Progenitor cell of endocrine pancreas (in vitro differentiated cells): ENCODE measurements around the gene ANAPC10. TPM values are rescaled to one million over a fixed set of nuclear protein-coding genes. Genes with fewer than 3 reads are reported as not detected.

Experiments
- DNase-seq: peaks from one replicate; pipeline ENCODE4 v3.0.0; 2021; ENCODE audit warnings: low spot score; ENCODE audit not compliant: unreplicated experiment
- H3K27ac Mint-ChIP-seq: 2 replicates; pipeline ENCODE4 v1.8.0; 2021; ENCODE audit warnings: mild to moderate bottlenecking, moderate library complexity, mixed read lengths
- H3K27me3 Mint-ChIP-seq: 2 replicates; pipeline ENCODE4 v1.8.0; 2021; ENCODE audit warnings: mixed read lengths
- H3K36me3 Mint-ChIP-seq: 2 replicates; pipeline ENCODE4 v1.8.0; 2022; ENCODE audit warnings: mixed read lengths; ENCODE audit not compliant: insufficient read depth
- H3K4me1 Mint-ChIP-seq: 2 replicates; pipeline ENCODE4 v1.8.0; 2021; ENCODE audit warnings: low read depth, mixed read lengths
- H3K4me3 Mint-ChIP-seq: 2 replicates; pipeline ENCODE4 v1.8.0; 2021; ENCODE audit warnings: low read depth, mild to moderate bottlenecking, moderate library complexity, mixed read lengths
- H3K9me3 Mint-ChIP-seq: 2 replicates; pipeline ENCODE4 v1.8.0; 2021; ENCODE audit warnings: low read depth, mixed read lengths
- CTCF ChIP-seq: fragments of 200-600 bp; sonication (generic); IDR thresholded peaks from one replicate; pipeline ENCODE4 v1.5.0; 2021; ENCODE audit warnings: antibody characterized with exemption, mild to moderate bottlenecking; ENCODE audit not compliant: unreplicated experiment
- total RNA-seq: library from RNA; stranded (reverse); gene quantifications from 2 replicates; pipeline ENCODE4 v1.2.1, GENCODE V29; 2021

ANAPC10 gene
- total RNA-seq, 1 donor from 2014 or later, result 22.5 TPM

GRCh38 chr4:145130130-145130529 lies 32.1 kb upstream of the ANAPC10 start:
- TF ChIP-seq CTCF, result no peak
- no peak overlapping the region for H3K27ac Mint-ChIP-seq
- H3K4me1 Mint-ChIP-seq, result no peaks in the 10 kb centered on the region
- H3K27me3 Mint-ChIP-seq, result no peaks in the 10 kb centered on the region
- DNase-seq, result no peak
- no peaks in the 10 kb centered on the region for H3K9me3 Mint-ChIP-seq
- no peak overlapping the region for H3K4me3 Mint-ChIP-seq
- peaks cover 12% of the 10 kb centered on the region for H3K36me3 Mint-ChIP-seq

GRCh38 chr4:145125396-145125795 lies 27.4 kb upstream of the ANAPC10 start:
- Mint-ChIP-seq H3K27me3 (no peaks in the 10 kb centered on the region), H3K9me3 (no peaks in the 10 kb centered on the region), H3K4me3 (no peak overlapping the region)

GRCh38 chr4:145108128-145108527 lies 10.1 kb upstream of the ANAPC10 start:
- TF ChIP-seq CTCF, result no peak
- no peak for DNase-seq
- H3K9me3 Mint-ChIP-seq, result no peaks in the 10 kb centered on the region
- peaks cover 24% of the 10 kb centered on the region for H3K36me3 Mint-ChIP-seq
- H3K4me3 Mint-ChIP-seq, result no peak overlapping the region
- H3K27me3 Mint-ChIP-seq, result no peaks in the 10 kb centered on the region
- H3K27ac Mint-ChIP-seq, result no peak overlapping the region
- no peaks in the 10 kb centered on the region for H3K4me1 Mint-ChIP-seq

More at GRCh38 chr4:145125396-145125795, 27.4 kb upstream of the ANAPC10 start:
- TF ChIP-seq CTCF, result no peak
- DNase-seq, result no peak
- peaks cover 18% of the 10 kb centered on the region for H3K36me3 Mint-ChIP-seq
- no peaks in the 10 kb centered on the region for H3K4me1 Mint-ChIP-seq
- H3K27ac Mint-ChIP-seq, result no peak overlapping the region

GRCh38 chr4:145107126-145107525 lies 9.1 kb upstream of the ANAPC10 start:
- peaks cover 17% of the 10 kb centered on the region for H3K36me3 Mint-ChIP-seq
- DNase-seq, result no peak
- no peak overlapping the region for H3K4me3 Mint-ChIP-seq
- H3K4me1 Mint-ChIP-seq, result no peaks in the 10 kb centered on the region
- no peaks in the 10 kb centered on the region for H3K27me3 Mint-ChIP-seq
- no peaks in the 10 kb centered on the region for H3K9me3 Mint-ChIP-seq
- no peak overlapping the region for H3K27ac Mint-ChIP-seq
- no peak for TF ChIP-seq CTCF

GRCh38 chr4:145103496-145103895 lies 5.5 kb upstream of the ANAPC10 start:
- Mint-ChIP-seq H3K4me3 (no peak overlapping the region), H3K4me1 (peaks cover 10% of the 10 kb centered on the region), H3K9me3 (no peaks in the 10 kb centered on the region), H3K27me3 (no peaks in the 10 kb centered on the region), H3K36me3 (peaks cover 8% of the 10 kb centered on the region), H3K27ac (no peak overlapping the region)
- no peak for TF ChIP-seq CTCF
- DNase-seq, result no peak
